Activated CD8-positive, alpha-beta memory T cell treated with anti-CD3 and anti-CD28 coated beads for 48 hours (primary cell): ENCODE data around the gene IL4R.
"Not testable (repeated sequence)": the region's sequence is repeated elsewhere in the genome, so short reads cannot be mapped to it uniquely, and the experiment has no call there.

Source experiments
- DNase-seq, 3 experiments: peaks; one replicate each; pipeline ENCODE4 v3.0.0-alpha.2; 2020; ENCODE audit warnings: low read depth in 2 of 3, low spot score in 2 of 3

Gene IL4R

DNA sequence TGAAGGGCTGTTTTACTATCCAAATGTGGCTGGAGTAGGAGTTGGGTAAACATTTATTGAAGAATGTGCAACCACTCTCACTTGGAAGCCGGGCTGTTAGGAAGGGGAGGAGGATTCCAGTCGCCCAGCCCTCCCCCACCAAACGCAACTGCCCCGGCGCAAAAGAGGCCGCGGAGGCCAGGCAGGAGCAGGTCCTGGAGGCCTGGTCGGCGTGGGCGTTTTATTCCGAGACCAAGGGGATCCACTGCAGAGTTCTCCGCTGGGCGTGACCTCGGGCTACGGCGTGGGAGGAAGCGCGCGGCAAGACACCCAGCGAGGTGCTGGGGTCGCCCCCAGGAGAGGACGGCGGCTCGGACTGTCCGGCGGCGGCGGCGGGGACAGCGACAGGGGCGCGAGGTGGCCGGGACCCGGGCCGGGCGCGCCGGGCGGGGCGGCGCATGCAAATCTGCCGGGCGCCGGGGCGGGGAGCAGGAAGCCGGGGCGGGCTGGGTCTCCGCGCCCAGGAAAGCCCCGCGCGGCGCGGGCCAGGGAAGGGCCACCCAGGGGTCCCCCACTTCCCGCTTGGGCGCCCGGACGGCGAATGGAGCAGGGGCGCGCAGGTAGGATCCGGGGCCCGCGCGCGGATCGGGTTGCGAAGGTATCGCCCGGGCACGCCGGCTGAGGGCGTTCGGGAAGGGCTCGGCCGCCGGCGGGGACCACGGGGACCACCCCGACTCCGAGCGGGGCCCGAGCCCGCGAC is at the start of gene IL4R:
TSS of gene IL4R (plus strand) at position 553 of the 739 bp plus-strand sequence. CDS start 26,230 bp downstream, outside the sequence.
- peak; percentile 55 to 86 (median 70) for DNase-seq

DNA sequence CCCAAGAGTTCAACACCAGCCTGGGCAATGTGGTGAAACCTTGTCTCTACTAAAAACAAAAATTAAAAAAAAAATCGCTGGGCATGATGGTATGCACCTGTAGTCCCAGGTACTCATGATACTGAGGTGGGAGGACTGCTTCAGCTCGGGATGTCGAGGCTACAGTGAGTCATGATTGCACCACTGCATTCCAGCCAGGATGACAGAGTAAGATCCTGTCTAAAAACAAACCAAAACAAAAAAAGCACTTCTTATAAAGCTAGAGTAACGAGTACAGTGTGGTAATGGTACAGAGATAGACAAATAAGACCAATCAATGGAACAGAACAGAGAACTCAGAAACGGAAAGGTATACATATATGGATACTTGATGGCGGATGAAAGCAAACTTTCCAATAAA is 49.6 kb upstream of the IL4R start:
- no peak for DNase-seq

DNA sequence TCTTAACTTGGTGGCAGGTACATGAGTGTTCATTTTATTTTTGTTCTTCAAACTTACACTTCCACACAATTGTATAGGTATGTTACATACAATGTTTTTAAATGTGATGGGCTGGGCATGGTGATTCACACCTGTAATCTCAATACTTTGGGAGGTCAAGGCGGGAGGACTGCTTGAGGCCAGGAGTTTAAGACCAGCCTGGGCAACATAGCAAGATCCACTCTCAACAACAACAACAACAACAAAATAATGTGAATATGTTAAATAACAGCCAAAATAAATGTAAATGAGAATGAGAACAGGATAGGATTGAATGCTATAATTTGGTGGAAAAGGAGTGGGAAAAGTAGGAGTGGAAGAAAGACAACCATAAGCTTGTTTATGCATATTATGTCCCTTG is 47.8 kb upstream of the IL4R start:
- DNase-seq = no peak

DNA sequence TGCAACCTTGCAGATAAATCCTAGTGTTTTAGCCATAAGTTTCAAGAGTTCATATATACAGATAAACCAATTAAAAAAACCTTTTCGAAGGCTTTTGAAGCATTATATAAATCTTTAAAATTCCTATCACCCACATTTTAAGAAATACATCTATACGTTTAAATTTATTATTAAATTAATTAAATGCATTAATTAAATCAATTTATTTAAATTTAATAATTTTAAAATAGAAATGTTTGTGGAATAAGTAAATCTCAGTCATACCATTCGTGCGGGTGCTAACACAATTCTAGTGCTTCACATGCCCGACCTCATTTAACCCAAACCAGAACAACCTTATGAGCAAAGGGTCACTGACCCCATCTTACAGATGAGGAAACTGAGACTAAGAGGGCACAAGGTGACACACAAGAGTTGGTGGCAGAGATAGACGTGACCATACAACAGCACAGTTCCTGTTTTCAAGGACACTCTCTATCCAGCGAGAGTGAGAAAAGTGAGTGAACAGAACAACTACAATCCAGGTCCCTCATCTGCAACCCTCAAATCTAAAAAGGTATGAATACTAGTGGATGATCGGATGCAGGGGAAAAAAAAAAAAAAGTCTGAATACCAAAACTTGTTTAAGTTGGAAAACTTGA is 46.6 kb upstream of the IL4R start:
- no peak for DNase-seq

DNA sequence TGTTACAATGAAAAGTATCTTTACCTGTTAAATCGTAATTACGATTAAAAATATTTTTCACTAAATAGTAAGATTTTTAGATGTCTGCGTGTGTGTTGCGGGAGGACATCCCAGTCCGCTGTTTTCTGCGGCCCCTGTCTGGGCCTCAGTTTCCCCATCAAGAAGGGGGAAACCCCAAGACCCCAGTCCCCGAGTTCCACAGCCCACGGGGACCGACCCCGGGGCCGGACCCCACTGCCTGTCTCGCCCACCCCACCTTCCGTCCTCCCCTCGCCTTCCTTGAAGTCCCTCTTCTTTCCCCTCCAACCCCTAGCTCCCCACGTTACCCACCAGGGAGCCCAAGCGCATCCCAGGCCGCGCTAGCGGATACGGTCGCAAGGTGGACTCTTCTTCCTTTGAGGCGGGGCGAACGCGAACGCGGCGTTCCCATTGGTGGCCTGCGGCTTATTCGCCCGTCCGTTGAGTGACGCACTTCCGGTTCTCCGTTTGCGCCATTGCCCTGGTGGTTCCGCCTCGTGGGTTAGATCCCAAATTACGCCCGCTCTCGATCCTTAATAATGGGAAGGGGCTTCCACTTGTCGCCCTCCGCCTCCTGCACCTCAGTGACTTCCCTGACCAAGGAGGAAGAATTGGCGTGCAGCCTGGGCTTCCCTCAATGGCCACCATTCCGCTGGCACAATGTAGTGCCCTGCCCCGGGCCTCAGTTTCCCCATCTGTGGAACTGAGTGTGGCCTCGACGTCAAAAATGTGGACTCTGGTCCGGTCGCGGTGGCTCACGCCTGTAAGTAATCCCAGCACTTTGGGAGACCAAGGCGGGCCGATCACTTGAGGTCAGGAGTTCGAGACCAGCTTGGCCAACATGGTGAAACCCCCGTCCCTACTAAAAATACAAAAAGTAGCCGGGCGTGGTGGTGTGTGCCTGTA is 45.1 kb upstream of the IL4R start, which contains the start of gene NSMCE1:
TSS of gene NSMCE1 (minus strand) at position 397 of the 924 bp plus-strand sequence. CDS start 11,202 bp downstream, outside the sequence.
- peak; percentile 87 to 95 (median 91) for DNase-seq

DNA sequence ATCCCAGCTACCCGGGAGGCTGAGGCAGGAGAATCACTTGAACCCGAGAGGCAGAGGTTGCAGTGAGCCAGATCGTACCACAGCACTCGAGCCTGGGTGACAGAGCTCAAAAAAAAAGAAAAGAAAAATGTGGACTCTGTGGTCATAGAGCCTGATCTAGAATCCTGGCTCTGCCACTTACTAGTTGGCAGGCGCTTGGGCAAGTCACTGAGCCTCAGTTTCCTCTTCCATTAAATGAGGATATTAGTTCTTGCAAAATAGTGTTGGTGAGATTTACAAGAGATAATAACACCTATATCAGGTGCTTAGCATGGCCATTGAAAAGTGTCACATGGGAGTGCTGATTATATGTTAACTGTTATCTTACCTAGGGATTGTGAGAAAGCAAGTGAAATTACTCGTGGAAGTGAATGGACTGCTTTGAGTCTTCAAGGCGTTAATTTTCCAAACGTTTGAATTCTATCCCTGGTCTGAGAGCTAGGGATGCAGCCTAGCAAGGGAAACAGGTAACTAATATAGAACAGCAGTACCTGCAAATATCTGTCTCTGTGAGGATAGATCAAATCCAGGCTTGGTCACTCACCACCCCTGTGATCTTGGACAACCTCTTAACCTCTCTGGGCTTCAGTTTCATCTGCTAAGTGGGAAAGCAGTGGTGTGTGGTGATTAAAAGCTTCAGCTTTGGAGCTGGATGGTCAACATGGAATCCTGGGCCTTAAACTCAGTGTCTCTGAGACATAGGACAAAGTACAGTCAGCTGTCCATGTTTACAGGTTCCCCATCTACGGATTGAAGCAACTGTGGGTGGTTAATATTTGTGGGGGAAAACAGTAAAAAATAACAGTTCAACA is 44.2 kb upstream of the IL4R start:
- DNase-seq = no peak

DNA sequence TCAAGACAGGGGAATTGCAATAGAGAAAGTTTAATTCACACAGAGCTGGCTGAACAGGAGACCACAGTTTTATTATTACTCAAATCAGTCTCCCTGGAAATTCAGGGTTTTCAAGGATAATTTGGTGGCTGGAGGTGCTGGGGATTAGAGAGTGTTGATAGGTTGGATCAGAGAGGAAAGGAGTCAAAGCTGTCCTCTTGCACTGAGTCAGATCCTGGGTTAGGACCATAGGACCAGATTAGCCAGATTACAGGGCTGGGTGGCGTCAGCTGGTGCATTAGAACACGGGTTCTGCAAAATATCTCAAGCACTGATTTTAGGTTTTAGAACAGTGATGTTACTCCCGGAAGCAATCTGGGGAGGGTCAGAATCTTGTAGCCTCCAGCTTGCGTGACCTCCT is 43.4 kb upstream of the IL4R start:
- no peak for DNase-seq

DNA sequence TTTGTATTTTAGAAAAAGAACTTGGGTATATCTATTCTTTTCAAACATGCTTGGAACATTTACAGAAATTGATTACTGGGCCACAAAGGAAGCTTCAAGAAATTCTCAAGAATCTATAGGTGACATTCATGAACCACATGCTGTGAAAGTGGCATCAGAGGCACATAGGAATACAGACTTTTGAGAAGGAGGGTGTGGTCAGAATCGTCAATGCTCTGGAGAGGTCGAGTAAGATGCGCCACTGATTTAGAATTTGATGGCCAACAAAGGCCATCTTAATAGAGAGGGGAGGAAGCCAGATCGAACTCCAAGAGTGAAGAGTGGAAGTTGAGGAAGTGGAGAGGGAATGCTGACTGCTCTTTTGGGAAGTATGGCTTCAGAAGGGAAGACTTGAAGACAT is 41.7 kb upstream of the IL4R start:
- DNase-seq = no peak

DNA sequence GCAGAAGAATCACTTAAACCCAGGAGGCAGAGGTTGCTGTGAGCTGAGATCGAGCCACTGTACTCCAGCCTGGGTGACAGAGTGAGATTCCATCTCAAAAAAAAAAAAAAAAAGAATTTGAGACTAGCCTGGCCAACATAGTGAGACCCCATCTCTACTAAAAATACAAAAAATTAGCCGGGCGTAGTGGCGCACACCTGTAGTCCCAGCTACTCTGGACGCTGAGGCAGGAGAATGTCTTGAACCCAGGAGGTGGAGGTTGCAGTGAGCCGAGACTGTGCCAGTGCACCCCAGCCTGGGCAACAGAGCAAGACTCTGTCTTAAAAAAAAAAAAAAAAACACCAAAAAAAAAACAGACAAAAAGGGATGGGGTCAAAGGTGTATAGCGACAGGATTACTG is 41.1 kb upstream of the IL4R start:
- DNase-seq = not testable (repeated sequence)

- no peak for DNase-seq
Measured at GRCh38 chr16:27273330-27273669, 40.5 kb upstream of the IL4R start.

- DNase-seq = no peak
Measured at GRCh38 chr16:27273670-27274423, 39.9 kb upstream of the IL4R start.

DNA sequence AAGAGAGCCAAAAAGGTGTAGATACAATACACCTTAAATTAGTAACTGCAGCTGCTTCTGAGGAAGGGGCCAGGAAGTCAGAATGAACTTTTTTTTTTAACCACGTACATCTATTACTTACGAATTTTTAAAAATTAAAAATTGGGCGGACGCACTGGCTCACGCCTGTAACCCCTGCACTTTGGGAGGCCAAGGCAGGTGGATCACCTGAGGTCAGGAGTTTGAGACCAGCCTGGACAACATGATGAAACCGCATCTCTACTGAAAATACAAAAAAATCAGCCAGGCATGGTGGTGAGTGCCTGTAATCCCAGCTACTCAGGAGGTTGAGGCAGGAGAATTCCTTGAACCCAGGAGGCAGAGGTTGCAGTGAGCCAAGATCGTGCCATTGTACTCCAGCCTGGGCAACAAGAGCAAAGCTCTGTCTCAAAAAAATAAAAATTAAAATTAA is 39.3 kb upstream of the IL4R start:
- DNase-seq = not testable (repeated sequence)

DNA sequence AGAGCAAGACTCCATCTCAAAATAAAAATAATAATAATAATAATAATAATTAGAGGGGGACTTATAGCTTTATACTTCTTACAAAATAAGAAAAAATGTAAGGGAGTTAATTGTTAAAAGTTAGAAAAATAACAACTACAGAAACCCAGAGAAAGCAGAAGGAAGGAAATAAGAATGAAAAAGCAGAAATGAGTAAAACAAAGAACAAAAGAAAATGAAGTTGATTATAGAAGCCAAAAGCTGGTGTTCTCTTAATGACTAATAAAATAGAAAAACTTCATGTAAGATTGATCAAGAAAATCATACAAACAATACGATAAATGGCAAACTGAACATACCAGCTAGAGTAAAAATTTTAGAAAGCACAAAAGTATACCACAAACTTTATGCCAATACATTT is 38.4 kb upstream of the IL4R start:
- DNase-seq = no peak

DNA sequence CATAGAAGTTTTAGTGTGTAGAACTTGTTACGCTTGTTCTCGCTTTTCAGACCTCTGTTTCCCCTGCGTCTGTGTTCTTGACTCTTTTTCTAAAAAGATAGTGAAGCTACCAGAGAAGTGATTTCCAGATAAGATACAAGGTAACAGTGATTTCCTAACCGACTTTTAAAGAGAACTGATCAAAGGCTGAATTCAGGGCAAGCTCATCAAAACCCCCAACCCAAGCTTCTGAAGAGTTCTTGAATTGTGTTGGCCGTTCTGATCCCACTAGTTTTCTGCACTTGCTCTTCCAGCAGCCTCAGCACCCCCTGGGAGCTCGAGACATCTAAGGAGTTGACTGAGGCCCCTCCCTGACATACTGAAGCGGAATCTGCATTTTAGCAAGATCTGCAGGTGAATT is 32.5 kb upstream of the IL4R start:
- DNase-seq = no peak

DNA sequence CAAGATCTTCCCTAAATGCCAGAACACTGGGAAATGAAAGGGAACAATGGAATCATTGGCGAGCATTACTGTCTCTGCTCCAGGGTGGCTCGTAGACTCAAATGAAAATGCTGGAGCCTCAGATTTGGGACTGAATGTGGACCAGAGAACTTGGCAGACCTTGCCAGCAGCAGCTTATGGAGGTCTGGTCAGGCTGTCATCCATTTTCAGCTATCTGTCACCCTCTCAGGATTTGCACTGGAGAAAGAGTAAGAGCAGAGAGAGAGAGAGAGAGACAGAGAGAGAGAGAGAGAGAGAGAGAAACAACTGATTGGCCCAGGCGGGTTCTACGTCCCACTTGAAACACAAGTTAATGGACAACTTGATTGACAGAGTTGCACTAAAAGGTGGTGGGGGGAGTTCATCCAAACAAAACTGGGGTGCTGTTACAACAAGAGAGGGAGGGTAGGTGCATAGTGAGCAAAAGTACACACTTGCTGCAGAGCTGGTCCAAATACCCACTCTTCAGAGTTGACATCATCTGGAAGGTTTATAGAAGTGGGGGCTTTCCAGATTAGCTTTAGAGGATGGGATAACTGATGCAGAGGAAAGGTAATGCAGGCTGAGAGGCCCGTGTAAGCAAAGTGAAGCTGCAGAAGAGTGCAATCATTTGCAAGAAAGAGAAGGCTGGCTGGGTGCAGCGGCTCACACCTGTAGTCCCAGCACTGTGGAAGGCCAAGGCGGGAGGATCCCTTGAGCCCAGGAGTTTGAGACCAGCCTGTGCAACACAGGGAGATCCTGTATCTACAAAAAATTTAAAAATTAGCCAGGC is 28.7 kb upstream of the IL4R start:
- no peak for DNase-seq

DNA sequence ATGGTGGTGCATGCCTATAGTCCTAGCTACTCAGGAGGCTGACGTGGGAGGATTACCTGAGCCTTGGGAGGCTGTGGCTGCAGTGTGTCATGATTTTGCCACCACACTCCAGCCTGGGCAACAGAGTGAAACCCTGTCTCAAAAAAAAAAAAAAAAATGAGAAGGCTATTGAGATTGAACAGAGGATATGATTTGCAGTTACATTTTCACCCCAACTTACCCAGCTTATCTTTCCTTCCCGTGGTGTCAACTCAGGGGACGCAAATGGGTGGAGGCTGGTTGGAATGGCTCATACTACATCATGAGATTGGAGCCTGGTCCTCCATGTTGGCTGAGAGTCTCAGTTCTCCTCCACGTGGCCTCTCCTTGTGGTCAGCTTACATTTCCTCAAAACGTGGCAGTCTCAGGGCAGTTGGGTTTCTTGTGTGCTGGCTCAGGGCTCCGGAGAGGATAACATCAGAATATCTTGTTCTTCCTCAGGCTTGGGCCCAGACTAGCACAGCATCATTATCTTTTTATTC is 28.0 kb upstream of the IL4R start:
- no peak for DNase-seq

DNA sequence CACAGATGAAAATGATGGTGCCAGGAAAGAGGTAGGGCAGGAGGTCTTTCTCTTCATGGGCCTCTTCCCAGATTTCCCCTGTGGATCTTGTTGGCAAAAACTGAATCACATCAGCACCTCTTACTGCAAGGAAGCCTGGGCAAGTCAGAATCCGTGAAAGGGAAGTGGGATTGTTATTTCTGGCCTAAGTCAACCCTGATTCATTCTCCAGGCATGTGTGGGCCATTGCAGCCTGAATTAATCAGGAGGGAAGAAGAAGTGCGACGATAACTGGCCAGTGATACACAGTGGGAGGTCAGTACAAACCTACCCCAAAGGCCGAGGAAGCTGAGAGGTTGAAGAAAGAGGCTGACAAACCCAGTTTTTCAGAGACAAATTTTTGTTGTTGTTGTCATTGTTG is 27.3 kb upstream of the IL4R start:
- no peak for DNase-seq

- no peak for DNase-seq
Measured at GRCh38 chr16:27287051-27287811, 26.5 kb upstream of the IL4R start.
